Measurements from ENCODE around the gene ITPR2.

ITPR2 gene

DNA sequence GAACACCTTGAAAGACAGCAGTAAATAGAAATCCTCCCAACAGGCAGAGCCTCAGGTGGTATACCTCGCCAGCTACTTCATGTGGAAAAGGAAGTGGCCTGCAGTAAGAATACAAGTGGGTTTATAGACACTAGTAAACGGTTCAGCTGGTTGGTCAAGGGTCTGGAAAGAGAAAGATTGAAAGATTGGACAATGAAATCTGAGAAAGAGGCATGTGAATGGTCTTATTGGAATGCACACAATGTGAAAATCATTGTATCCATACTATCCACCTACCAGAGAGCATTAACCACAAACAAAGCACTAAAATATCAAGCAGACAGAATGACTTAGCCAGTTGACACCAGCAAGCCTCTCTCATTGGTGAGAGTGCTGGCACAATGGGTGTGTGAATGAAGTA lies 539.4 kb downstream of the ITPR2 start:
- TF ChIP-seq, protein P1, sequence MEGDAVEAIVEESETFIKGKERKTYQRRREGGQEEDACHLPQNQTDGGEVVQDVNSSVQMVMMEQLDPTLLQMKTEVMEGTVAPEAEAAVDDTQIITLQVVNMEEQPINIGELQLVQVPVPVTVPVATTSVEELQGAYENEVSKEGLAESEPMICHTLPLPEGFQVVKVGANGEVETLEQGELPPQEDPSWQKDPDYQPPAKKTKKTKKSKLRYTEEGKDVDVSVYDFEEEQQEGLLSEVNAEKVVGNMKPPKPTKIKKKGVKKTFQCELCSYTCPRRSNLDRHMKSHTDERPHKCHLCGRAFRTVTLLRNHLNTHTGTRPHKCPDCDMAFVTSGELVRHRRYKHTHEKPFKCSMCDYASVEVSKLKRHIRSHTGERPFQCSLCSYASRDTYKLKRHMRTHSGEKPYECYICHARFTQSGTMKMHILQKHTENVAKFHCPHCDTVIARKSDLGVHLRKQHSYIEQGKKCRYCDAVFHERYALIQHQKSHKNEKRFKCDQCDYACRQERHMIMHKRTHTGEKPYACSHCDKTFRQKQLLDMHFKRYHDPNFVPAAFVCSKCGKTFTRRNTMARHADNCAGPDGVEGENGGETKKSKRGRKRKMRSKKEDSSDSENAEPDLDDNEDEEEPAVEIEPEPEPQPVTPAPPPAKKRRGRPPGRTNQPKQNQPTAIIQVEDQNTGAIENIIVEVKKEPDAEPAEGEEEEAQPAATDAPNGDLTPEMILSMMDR (conservative IDR thresholded peaks at IDR 0.05; ENCODE audit: low read depth, low read length) = no peak

DNA sequence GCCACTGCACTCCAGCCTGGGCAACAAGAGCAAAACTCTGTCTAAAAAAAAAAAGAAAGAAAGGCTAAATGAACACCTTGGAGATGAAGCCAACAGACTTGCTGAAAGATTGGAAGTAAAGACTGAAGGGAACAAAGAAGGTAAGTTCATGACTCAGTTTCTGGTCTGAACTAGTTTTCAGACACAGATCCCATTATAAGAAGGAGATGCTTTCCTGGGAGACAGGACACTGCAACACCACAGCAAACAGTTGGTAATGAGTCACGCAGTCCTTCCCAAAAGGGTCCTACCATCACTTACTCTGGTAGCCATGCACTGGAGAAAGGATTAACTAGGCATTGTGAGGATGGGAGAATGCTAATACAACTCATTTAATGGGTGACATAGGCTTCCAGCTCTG lies 540.4 kb downstream of the ITPR2 start:
- H3K4me3 ChIP-seq (ENCODE audit: low read length) = no peak overlapping the region
- TF ChIP-seq, protein P1 (conservative IDR thresholded peaks at IDR 0.05; ENCODE audit: low read depth, low read length) = no peak
- DNase-seq (ENCODE audit: low read depth) = no peak

More for the DNA sequence above, 539.4 kb downstream of the ITPR2 start:
- no peak for DNase-seq (ENCODE audit: low read depth)
- H3K4me3 ChIP-seq (ENCODE audit: low read length) = no peak overlapping the region

DNA sequence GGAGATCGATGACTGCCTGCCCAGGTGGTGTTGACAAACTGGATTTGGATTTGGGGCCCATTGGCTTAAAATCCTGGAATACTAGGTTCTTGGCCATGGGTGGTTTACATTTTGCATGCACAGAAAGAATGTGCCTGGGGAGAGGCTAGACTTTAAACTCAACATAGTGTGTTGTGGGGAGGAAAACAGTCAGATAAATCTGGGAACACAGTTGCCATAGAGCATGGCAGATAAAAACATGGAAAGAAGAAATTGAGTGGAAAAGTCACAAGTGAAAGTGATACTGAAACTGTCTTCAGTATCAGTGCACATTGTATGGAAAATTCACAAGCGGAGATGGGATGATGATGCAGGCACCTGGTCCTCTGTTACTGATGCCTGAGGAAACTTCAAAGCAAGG lies 542.4 kb downstream of the ITPR2 start:
- no peak overlapping the region for H3K4me3 ChIP-seq (ENCODE audit: low read length)
- no peak for DNase-seq (ENCODE audit: low read depth)
- TF ChIP-seq, protein P1 (conservative IDR thresholded peaks at IDR 0.05; ENCODE audit: low read depth, low read length) = no peak

DNA sequence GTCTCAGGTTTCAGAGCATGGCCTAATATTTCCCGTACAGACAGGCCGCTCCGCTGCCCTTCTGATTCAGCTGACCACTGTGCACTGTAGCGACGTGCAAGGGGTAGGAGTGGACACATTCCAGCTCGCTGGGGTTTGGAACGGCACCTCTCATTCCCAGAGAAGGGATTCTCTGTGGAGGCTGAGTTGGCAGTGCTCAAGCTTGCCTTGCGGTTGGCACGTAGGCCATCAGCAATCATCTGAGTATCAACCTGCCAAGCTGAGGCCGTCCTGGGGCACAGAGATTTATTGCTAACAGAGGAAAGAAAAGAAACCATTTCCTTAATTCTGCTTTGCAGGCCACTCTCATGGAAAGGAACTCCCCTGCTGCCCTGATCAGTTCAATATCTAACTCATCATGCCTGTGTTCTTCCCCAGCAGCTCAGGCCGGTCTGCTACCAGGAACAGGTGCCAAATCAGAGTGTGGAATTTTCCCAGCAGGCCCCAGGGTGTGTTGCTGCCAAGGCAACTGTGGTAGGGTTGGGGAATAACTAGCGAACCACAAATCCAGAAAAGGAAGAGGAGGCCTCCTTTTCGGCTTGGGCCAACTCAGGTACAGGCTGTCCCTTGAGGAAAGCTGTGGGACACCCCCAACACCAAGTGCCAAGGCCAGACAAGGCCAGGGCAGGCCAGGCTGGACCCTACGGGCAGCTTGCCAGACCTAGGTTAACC lies 545.2 kb downstream of the ITPR2 start:
- TF ChIP-seq, protein P1 (conservative IDR thresholded peaks at IDR 0.05; ENCODE audit: low read depth, low read length) = no peak

More for the DNA sequence above, 545.2 kb downstream of the ITPR2 start:
- no peak overlapping the region for H3K4me3 ChIP-seq (ENCODE audit: low read length)
- DNase-seq (ENCODE audit: low read depth) = no peak

Data from retinal pigment epithelial cell (primary cell).